Posterior cingulate gyrus (tissue), 11 donors: Measurements from ENCODE around the gene PIBF1.
A peak's percentile ranks its signal among the peaks of the same experiment; 100 is the strongest.
"Not testable (repeated sequence)": the region's sequence is repeated elsewhere in the genome, so short reads cannot be mapped to it uniquely, and the experiment has no call there.

Experiments
- DNase-seq, 10 donors: peaks; one replicate each; pipeline versions ENCODE4 v3.0.0 to v3.0.0-alpha.2; 2020 to 2021; ENCODE audit warnings: mixed read lengths in 3 of 10
- intact Hi-C: fragments of 100-400 bp; cut with DNase I; formaldehyde crosslinking; loops from one replicate; pipeline ENCODE4 v1.15.1; 2023

The PIBF1 gene

DNA sequence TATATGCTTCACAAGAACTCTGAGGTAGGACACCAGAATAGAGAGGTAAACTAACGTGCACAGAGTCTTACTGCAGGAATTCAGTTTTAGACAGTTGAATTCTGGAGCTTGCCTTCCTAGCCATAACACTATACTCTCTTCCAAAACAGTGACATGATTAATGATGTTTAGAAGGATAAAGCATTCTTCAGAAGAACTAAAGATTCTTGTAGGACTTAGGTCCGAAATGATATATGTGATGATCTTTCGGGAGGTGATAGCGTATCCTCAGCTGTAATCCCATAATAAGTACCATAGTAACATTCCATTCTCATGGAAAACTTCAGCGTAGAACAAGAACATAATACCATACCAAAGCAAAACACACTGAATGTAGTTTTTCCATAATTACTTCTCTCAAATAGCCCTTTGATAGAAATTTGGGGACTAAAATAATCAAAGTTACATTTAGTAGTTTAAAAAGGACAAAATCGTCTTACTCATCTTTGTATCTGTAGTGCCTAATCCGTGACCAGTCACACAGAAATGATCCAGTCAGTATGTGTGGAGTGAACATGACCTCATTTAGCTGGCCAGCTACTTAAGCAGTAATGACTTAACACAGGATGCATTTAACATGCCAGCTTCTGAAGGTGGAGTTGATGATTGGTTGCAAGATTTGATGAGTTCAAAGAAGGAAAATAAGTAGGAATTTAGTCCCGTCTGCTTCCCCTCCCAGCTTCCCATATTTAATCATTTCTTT lies 38.4 kb downstream of the PIBF1 start:
- intact Hi-C loops: no loop called here
- DNase-seq: no peak

DNA sequence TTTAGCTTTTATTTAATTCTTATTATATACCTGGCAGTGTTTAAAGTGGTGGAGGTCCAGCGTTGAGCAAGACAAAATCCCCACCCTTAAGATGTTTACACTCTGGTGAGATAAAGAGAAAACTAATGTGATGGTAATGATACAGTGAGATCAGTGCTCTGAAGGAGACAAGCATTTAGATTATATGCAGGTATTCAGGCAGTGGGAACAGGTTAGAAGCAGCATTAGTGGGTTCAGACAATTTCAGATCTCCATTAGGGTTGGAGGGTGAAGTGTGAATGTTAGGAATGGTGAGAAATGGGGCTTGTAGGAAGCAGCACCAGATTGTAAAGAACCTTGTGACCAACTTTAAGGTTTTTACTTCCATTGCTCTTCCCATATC lies 39.0 kb downstream of the PIBF1 start:
- DNase-seq: no peak
- intact Hi-C loops: no loop called here

DNA sequence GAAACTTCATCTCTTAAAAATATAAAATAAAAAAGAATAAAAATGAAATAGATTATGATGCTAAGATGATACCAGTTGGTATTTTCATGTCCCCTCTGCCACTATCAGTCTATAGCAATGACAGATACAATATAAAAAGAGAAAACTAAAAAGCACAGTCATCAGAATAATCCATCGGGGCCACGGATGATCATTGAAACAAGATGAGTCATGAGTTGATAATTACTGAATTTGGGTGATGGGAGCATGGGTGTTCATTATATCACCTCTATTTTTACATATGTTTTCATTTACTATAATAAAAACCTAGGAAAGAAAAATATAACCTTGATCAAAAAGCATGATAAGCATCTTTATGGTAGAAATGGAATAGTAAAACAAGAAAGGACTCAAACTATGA lies 41.1 kb downstream of the PIBF1 start:
- DNase-seq: no peak
- intact Hi-C loops: no loop called here

DNA sequence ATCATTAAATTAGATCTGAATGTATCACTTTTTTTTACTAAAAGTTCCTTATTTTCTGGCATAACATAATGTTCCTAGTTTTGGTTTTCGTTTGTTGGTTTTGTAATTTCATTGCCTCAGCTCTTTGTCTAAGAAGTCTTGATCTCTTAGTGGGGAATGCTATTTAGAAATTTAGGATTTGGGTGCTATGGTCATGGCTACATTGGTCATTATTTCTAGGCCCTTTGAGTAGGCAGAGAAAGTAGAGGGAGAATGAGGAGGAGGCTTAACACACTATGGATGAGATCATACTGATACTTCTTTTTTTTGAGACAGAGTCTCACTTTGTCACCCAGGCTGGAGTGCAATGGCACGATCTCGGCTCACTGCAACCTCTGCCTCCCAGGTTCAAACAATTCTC lies 41.8 kb downstream of the PIBF1 start:
- DNase-seq: no peak
- intact Hi-C loops: no loop called here

DNA sequence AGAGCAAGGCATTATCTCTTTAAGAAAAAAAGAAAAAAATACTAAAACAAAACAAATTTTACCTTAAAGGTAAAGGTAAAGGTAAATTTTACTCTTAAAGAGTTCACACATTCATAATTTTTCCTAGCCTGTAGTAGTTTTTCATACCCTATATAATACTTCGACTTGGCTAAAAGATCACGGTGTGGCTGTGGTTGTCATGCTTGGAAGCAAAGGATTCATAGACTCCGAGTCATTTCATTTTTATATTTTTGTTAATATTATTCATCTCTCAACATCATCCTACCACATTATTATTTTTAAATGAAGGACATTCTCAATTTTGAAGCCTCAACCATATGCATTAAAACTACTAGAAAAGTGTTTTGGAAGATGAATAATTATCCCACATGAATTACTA lies 52.7 kb downstream of the PIBF1 start:
- intact Hi-C loops: no loop called here

DNA sequence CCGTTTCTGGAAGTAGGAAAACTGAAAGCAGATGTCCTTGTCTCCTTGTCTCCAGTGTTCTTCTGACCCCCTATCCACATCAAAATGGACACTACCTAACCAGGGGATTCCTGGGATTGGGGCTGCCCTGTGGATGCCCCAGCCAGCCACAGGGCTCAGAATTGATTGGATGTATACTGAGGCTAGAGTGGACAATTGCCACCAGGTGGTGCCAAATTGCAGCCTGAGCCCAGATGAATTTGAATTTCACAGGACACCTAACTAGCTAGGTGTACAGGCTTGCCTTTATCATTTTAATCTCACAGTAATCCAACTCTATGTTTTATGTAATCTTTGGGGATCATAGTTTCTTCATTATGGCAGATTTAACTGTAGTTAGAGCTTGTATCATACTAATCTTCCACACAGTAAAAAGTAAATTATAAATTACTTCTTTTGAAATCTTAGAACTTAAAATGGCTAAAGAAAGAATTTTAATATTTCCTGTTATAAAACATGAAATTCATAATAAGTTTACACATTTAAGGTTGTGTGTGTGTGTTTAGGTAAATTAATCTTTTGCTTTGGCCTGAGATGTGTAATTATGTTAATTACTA lies 58.0 kb downstream of the PIBF1 start:
- intact Hi-C loops: no loop called here
- DNase-seq: peak in 2 of 10 donors; percentile 26 to 44

More for the DNA sequence above, 52.7 kb downstream of the PIBF1 start:
- no peak for DNase-seq

DNA sequence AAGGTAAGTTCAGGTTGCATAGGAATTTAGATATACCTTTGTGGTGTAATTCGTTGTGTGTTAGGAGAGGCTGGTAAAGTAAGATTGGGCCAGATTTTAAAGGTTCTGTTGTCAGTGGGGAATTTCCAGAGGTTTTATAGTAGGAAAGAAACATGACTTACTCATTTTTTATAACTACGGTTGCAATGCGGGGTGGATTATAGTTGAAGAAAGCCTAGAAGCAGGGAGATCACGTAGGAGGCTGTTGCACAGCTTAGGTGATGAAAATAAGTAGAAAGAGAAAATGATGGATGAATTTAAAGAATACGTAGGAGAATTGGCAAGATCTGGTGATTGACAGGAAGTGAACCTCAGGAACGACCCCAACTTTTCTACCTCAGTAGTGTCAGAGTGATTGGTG lies 61.1 kb downstream of the PIBF1 start:
- no peak for DNase-seq
- intact Hi-C loops: no loop called here

DNA sequence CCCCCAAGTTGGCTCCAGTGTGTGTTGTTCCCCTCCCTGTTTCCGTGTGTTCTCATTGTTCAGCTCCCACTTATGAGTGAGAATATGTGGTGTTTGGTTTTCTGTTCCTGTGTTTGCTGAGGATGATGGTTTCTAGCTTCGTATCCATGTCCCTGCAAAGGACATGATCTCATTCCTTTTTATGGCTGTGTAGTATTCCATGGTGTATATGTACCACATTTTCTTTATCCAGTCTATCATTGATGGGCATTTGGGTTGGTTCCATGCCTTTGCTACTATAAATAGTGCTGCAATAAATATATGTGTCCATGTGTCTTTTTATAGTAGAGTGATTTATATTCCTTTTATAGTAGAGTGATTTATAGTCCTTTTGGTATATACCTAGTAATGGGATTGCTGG lies 63.2 kb downstream of the PIBF1 start:
- intact Hi-C loops: not testable (repeated sequence)

DNA sequence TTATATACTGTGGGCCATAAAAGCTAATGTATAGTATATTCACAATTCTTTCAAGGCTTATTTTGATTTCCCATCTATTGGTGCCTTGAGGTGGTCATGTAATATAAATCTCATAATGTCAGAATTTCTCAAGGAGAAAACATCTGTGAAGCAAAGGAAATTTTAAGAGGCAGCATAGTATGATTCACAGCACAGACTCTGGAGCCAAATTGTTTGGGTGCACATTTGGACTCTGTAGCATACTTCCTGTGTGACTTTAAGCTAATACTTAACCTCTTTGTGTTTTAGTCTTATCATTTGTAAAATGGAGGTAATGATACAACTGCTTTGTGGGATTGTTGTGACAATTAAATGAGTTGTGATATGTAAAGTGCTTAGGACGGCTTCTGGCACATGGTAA lies 67.6 kb downstream of the PIBF1 start:
- intact Hi-C loops: no loop called here
- DNase-seq: no peak

More for the DNA sequence above, 63.2 kb downstream of the PIBF1 start:
- DNase-seq: not testable (repeated sequence)

DNA sequence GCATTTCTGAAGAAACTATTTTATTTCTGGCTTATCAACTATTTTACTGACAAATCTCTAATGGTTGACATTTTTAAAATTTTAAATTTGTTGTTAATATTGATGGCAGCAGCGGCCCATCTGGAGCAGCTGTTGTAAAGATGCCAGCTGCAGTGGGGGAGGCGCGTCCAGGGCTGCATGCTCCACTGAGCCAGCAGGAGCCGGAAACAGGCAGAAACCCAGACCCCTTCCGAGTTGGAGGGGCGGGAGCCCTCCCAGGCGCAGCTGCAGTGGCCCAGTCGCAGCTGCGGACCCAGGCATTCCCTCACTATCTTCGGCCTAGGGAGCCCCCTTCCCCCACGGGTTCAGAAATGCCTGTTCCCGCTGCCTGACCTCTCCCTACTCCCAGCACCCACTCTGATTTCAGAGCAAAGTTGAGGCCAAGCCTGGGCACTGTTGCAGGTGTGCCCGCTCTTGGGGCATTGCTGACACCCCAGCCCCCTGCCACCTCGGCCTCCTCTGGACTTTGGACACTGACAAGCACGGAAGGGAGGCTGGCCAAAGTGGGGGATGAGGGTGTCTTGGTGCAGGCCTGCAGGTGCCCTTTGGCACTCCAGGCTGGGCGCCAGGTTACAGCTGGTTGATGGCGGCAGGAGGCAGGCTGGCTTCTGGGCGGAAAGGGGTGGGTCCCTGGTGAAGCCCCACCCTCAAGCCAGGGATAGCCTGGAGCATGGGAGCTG lies 69.2 kb downstream of the PIBF1 start:
- peak in 2 of 10 donors; percentile 70 to 76 for DNase-seq
- intact Hi-C loops: no loop called here

DNA sequence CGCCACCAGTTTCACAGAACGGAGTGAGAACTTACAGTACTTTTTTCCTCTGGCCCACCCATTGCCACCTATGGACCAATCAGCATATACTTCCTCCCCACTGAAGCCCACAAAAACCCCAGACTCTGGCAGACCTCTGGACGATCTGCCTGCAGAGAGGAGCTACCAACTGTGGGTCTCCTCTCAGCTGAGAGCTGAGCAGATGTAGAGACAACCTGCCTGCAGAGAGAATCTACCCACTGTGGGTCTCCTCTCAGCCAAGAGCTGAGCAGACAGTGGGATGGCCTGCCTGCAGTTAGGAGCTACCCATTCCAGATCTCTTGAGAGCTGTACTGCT lies 69.7 kb downstream of the PIBF1 start:
- no peak for DNase-seq
- intact Hi-C loops: no loop called here

DNA sequence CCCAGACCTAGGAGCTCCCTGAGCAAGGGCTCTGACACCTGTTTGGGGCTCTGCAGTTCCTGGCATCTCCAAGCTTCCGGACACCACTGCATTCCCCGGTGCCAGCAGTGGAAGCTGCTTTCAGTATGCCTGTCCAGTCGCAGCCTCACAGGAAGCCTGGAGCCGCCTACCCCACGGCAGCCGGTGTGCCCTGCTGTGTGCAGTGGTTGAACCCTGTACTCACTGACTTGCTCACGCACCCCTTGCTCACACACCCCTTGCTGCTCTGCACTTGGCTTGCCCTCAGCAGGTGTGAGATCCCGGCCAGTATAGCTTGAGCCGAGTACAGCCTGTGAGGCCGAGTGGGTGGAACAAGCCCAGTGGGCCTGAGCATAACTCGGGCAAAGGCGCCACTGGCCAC lies 70.3 kb downstream of the PIBF1 start:
- intact Hi-C loops: no loop called here
- DNase-seq: no peak

DNA sequence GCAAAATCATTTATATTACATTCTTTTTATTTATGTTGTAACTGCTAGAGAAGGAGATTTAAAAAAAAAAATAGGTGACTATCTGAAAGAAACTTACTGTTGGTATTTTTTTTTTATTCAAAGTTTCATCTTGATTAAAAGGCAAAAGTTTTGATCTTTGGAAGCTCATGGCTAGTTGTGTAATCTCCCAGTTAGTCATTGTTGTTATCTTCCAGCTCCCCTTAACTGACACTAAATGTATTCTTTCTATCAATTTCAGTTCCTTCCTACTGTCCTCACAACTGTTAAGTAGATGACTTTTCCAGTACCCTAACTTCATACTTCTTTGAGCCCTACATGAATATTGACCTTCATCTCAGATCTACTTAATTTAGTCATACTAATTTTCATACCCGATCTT lies 71.1 kb downstream of the PIBF1 start:
- no peak for DNase-seq
- intact Hi-C loops: no loop called here

DNA sequence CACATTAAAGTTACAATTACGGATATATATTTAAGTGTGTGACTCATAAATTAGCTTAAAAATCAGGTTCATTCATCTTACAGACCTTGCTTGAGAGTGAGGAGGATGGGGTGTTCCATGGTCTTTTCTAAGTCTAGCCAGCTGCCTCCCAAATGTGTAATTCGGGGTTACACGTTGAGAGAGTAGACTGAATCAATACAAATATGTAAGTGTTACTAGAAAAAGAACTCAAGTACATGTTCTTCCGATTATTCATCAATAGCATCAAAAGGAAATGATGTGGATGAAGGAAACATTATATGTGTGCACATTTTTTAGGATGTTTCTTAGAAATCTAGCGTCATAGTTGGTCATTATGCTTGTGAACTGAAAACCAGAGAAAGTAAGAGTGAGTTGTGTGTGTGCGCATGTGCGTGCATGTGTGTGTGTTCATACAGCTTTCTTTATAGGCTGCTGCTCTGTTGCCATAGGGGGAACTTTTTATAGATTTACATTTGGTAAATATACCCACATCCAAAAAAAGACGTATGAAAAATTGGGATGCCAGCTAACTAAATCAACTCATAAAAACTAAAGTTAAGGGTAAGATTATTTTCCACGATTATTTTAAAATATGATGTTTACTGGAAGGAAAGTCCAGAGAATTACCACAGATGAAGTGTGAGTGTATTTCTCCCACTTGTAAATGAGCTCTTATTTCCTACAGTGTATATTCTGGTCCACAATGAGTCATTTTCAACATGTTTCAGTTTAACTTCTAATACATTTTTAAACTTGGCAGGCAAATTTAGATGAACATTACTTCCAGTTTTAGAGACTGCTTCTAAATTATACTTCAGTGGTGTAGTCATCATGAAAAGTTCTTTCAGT lies 82.4 kb downstream of the PIBF1 start:
- no peak for DNase-seq
- intact Hi-C loops: no loop called here

DNA sequence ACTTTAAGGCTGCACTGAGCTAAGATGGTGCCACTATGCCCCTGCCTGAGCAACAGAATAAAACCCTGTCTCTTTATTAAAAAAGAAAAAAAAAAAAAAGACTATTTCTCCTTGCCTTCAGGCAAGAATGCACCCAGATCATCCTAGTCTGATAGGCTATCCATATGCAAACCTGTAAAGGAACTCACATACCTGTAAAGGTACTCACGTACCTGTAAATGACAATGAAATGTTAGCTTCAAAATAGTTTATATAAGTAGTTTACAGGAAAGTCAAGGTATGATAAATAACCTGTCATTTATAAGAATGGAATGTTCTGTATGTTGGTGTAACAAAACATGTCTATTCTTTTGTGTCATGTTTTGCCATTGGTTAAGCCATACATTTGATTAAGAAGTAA lies 86.3 kb downstream of the PIBF1 start:
- intact Hi-C loops: no loop called here
- DNase-seq: no peak

DNA sequence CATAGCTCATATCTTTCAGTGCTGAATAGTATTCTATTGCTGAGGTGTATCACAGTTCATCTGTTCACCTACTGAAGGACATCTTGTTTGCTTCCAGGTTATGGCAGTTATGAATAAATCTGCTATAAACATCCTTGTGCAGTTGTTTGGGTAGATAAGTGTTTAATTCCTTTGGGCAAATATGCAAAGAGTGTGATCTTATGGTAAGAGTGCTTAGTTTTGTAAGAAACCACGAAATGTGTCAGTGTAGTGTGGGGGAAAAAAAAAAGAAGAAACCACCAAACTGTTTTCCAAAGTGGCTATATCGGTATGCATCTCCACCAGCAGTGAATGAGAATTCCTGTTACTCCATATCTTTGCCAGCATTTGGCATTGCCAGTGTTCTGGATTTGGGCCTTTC lies 93.3 kb downstream of the PIBF1 start:
- DNase-seq: no peak
- intact Hi-C loops: no loop called here

DNA sequence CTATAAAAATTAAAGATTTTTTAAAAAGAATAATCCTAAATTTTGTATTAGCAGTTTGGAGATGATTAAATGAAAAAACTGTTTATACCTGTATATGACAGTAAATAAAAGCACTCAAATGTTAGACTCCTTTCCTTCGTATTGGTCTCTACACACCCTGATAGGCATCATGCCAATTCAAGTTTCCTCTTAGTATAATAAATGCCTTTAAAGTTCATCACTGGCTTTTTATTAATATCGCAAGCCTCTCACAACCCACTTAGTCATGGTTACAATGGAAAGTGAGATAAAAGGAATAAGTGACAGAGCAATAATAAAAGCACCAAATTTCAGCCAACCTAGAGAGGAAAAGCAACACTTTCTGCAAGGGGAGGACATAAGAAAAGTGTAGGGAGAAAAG lies 102.2 kb downstream of the PIBF1 start:
- intact Hi-C loops: no loop called here
- no peak for DNase-seq

DNA sequence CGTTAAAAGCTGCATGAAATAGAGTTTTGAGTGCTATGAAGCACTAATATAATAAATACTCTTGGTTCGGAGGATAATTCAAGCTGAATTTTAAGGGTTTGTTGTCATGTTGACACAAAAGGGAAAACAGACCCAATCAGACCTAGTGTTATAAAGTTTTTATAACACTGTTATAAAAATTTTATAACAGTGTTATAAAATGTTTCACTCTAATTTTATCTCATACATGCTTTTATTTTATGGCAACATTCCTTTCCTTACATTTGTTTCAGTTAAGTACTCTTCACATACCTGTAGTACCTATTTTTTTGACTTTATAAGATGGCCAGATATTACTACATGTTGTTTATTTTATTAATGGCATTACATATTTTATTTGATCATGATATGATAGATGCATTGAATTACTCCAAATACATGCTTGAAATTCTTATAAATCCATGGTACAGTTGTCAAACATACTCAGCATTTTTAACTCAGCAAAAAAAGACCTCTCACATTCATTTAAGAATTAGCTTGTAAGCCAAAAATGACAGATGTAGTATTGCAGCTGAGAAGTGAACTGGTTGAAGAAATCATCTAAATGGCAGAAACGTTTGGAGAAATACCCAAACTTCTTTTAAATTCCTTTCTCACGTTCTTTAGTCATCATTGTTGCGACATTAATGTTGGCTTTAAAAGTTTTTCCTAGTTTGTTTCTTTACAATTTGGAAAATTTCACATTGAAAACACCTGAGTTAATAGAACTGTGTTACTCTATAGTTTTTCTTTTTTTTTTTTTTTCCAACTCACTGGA lies 104.5 kb downstream of the PIBF1 start:
- no peak for DNase-seq
- intact Hi-C loops: no loop called here

DNA sequence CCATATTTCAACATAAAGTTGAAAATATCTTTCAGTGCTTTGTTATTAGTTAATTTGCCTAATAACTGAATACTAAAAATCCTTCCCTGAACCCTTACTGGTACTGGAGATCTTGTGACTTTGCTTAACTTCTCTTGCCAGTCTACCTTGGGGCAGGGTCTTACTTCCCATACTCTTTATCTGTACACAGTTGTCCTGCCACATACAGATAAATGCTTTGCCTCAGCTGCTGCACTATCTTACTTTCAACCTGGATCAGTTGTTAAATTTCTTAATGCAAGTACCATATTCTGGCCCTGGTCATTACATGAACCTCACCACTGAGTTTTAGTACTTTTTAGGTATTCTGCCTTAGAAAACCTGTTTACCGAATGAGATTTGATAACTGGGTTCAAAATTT lies 107.6 kb downstream of the PIBF1 start:
- no peak for DNase-seq
- intact Hi-C loops: no loop called here

DNA sequence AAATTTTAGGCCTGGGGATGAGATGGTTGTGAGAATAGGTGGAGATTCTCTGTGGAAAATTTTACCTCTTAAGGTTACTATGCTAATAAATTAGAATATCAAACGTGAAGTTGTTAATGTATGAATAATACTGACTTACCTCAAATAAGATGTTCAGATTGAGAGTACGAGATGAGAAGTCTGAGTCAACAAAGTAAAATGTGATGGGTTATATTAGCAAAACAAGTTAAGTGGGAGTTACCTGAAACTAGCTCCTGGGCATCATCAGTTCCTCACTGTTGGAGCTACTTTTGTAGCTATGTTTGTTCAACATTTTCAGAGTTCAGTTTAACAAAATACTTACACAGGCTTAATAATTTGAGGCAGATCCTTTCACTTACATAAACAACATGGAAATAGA lies 108.6 kb downstream of the PIBF1 start:
- intact Hi-C loops: no loop called here
- DNase-seq: no peak
